Lower lobe of right lung (tissue), 2 donors: ENCODE results near the gene APOBEC3H. TPM values are rescaled to one million over a fixed set of nuclear protein-coding genes. Genes with fewer than 3 reads are reported as not detected.

Experiments used
- ATAC-seq, 2 donors: fragments of 200-7000 bp; cut with Tn5 transposase; one replicate each; pipeline ENCODE4 v1.9.1; 2020 to 2022; ENCODE audit warnings: mild to moderate bottlenecking in 2 of 2, moderate library complexity in 2 of 2
- DNase-seq: peaks from one replicate; pipeline ENCODE4 v3.0.0-alpha.2; 2020
- H3K27ac ChIP-seq: fragments of 200-600 bp; one replicate; pipeline ENCODE4 v1.8.0; 2022
- H3K27me3 ChIP-seq: fragments of 200-600 bp; one replicate; pipeline ENCODE4 v1.8.0; 2022; ENCODE audit warnings: low read depth
- H3K36me3 ChIP-seq: fragments of 200-600 bp; one replicate; pipeline ENCODE4 v1.8.0; 2022; ENCODE audit warnings: mild to moderate bottlenecking
- H3K4me1 ChIP-seq: fragments of 200-600 bp; one replicate; pipeline ENCODE4 v1.8.0; 2022
- H3K4me3 ChIP-seq: fragments of 200-600 bp; one replicate; pipeline ENCODE4 v1.8.0; 2022; ENCODE audit warnings: mild to moderate bottlenecking
- H3K9me3 ChIP-seq: fragments of 200-600 bp; one replicate; pipeline ENCODE4 v1.8.0; 2022
- CTCF ChIP-seq: fragments of 200-600 bp; IDR thresholded peaks from one replicate; pipeline ENCODE4 v1.8.0; 2022; ENCODE audit warnings: antibody characterized with exemption, mild to moderate bottlenecking
- intact Hi-C: fragments of 100-400 bp; cut with DNase I; formaldehyde crosslinking; loops from one replicate; pipeline ENCODE4 v1.11.0; 2022
- total RNA-seq: library from RNA; stranded (reverse); fragmentation: NEBNext Ultra II Directional; extraction: Animal tissue kit (Norgen Biotek cat#: 25700); gene quantifications from one replicate; pipeline ENCODE4 v1.2.1, GENCODE V29; 2021
- donor health status: DM: no; HTN: yes; CAD: no; lungs with severe emphysema.

Gene APOBEC3H
- total RNA-seq, 1 donor from 2014 or later: 1.9 TPM

GRCh38 chr22:39135092-39135896 is 38.2 kb downstream of the APOBEC3H start:
- Histone ChIP-seq H3K4me3 (no peak overlapping the region), H3K27ac (no peak overlapping the region), H3K27me3 (no peaks in the 10 kb centered on the region), H3K9me3 (no peaks in the 10 kb centered on the region), H3K4me1 (peaks cover 16% of the 10 kb centered on the region), H3K36me3 (peaks cover 51% of the 10 kb centered on the region)
- intact Hi-C loops: no loop called here
- TF ChIP-seq CTCF: peak; percentile 40
- no peak for DNase-seq
- peak in 1 of 2 donors; percentile 39 for ATAC-seq

- H3K36me3 ChIP-seq: peaks cover 49% of the 10 kb centered on the region
- no peak overlapping the region for H3K4me3 ChIP-seq
- H3K4me1 ChIP-seq: peaks cover 9% of the 10 kb centered on the region
- no peaks in the 10 kb centered on the region for H3K9me3 ChIP-seq
- H3K27me3 ChIP-seq: no peaks in the 10 kb centered on the region
- intact Hi-C loops: no loop called here
- no peak for DNase-seq
- no peak for TF ChIP-seq CTCF
- ATAC-seq: no peak
- no peak overlapping the region for H3K27ac ChIP-seq
Observed at GRCh38 chr22:39136317-39136716, 39.3 kb downstream of the APOBEC3H start.

GRCh38 chr22:39138357-39138997 is 41.4 kb downstream of the APOBEC3H start:
- no peak overlapping the region for H3K27ac ChIP-seq
- DNase-seq (no peak), ATAC-seq (no peak)
- no peak for TF ChIP-seq CTCF
- no peaks in the 10 kb centered on the region for H3K4me1 ChIP-seq
- H3K36me3 ChIP-seq: peaks cover 31% of the 10 kb centered on the region
- H3K4me3 ChIP-seq: no peak overlapping the region
- H3K9me3 ChIP-seq: no peaks in the 10 kb centered on the region
- intact Hi-C loops: no loop called here
- no peaks in the 10 kb centered on the region for H3K27me3 ChIP-seq

GRCh38 chr22:39139933-39140332 is 42.9 kb downstream of the APOBEC3H start:
- no peak for DNase-seq
- ATAC-seq: no peak
- Histone ChIP-seq H3K4me3 (no peak overlapping the region), H3K9me3 (no peaks in the 10 kb centered on the region), H3K36me3 (peaks cover 17% of the 10 kb centered on the region), H3K4me1 (peaks cover 14% of the 10 kb centered on the region), H3K27me3 (no peaks in the 10 kb centered on the region), H3K27ac (no peak overlapping the region)
- TF ChIP-seq CTCF: no peak
- intact Hi-C loops: no loop called here

- H3K4me3 ChIP-seq: no peak overlapping the region
- ATAC-seq (no peak), DNase-seq (no peak)
- H3K27me3 ChIP-seq: no peaks in the 10 kb centered on the region
- no peak for TF ChIP-seq CTCF
- intact Hi-C loops: no loop called here
- H3K9me3 ChIP-seq: no peaks in the 10 kb centered on the region
- H3K27ac ChIP-seq: no peak overlapping the region
- H3K4me1 ChIP-seq: peaks cover 30% of the 10 kb centered on the region
- peaks cover 11% of the 10 kb centered on the region for H3K36me3 ChIP-seq
Observed at GRCh38 chr22:39142088-39142680, 45.1 kb downstream of the APOBEC3H start.
